Heart left ventricle (tissue), 13 donors: ENCODE measurements around the gene EFHD2.

Experiments
- CTCF ChIP-seq, 12 donors: fragments of 200-600 bp; sonication (generic) in 4 of 12; IDR thresholded peaks; one replicate each; pipeline versions ENCODE4 v1.5.0 to v1.8.0; 2018 to 2022; ENCODE audit warnings: antibody characterized with exemption in 12 of 12, mild to moderate bottlenecking in 5 of 12
- POLR2A ChIP-seq, 2 donors: fragments of 450-650 bp; IDR thresholded peaks; one replicate each; pipeline ENCODE4 v1.6.1; 2017; ENCODE audit warnings: antibody characterized with exemption in 2 of 2, mild to moderate bottlenecking in 2 of 2, moderate library complexity in 2 of 2
- donor health status: ischemic (EF 13 %, LVEDD 7.1; RV severe dilation, severe dysfunction).
- donor health status: DM: no; HTN: yes; CAD: no.
- donor health status: DM: no; HTN: no; CAD: no.
- donor health status: ischemic (EF 25% LVEDD 6.9; RV normal size, moderate dysfunction).
- donor health status: ischemic (EF 25% LVEDD 5.7; RV mildly dilated, moderate dysfunction).
- donor health status: ischemic (EF 35%, LVEDD 5.7; RV mildly dilated, moderate dysfunction).
- donor health status: nonischemic (EF 11% LVEDD 7.7; RV severe dilation, severe dysfunction).
- donor health status: DM: yes; HTN: yes; CAD: no.
- donor health status: PGD.
- donor health status: ischemic (EF 29% LVEDD 5.4; RV normal size, mild dysfunction).
- donor health status: nonischemic (EF 23%, LVEDD 6.1; RV moderate dilation, normal function).

GRCh38 chr1:15441247-15441646, 31.6 kb downstream of the EFHD2 start:
- TF ChIP-seq CTCF (IDR thresholded peaks at IDR 0.05) (no peak), POLR2A (IDR thresholded peaks at IDR 0.05) (no peak)
